Measurements from ENCODE around the gene GRN. TPM values are rescaled to one million over a fixed set of nuclear protein-coding genes. Genes with fewer than 3 reads are reported as not detected.

The GRN gene
- total and polyA plus RNA-seq, 2 of the 13 experiments (the other 11 are each of a cell fraction or from before 2014, with no cell fraction given): 86.6 to 143 TPM

GRCh38 chr17:44345454-44346026 lies 438 bp downstream of the GRN start (continued):
- TF ChIP-seq THAP9 (CRISPR knock-in tag; IDR thresholded peaks at IDR 0.05; ENCODE audit: borderline replicate concordance) (peak; percentile 81), HOXA3 (CRISPR knock-in tag; IDR thresholded peaks at IDR 0.05) (no peak), KIAA2018 (CRISPR knock-in tag; IDR thresholded peaks at IDR 0.05; ENCODE audit: borderline replicate concordance) (no peak), SRF (IDR thresholded peaks at IDR 0.05; ENCODE audit: low read depth, low read length) (peak; percentile 85; the same call in 1 of the 2 replicates), JUNB (CRISPR knock-in tag; IDR thresholded peaks at IDR 0.05; ENCODE audit: borderline replicate concordance) (no peak), CEBPG (CRISPR knock-in tag; IDR thresholded peaks at IDR 0.05) (no peak), ZSCAN9 (CRISPR knock-in tag; IDR thresholded peaks at IDR 0.05; ENCODE audit: borderline replicate concordance) (no peak), IKZF4 (CRISPR knock-in tag; IDR thresholded peaks at IDR 0.05; ENCODE audit: borderline replicate concordance, low read depth, not compliant biosample characterization) (no peak), ZNF564 (CRISPR knock-in tag; IDR thresholded peaks at IDR 0.05) (0 out of 2 replicates have a peak, but pooled peaks have one; percentile 31), BORCS8-MEF2B (CRISPR knock-in tag; IDR thresholded peaks at IDR 0.05) (peak; percentile 46; the same call in 1 of the 2 replicates), MXI1 (IDR thresholded peaks at IDR 0.05; ENCODE audit: borderline replicate concordance, low read depth, low read length) (peak; percentile 37; the same call in 1 of the 3 replicates), ZKSCAN5 (CRISPR knock-in tag; IDR thresholded peaks at IDR 0.05) (no peak), NFRKB (IDR thresholded peaks at IDR 0.05) (no peak)
- TF ChIP-seq, protein P1, sequence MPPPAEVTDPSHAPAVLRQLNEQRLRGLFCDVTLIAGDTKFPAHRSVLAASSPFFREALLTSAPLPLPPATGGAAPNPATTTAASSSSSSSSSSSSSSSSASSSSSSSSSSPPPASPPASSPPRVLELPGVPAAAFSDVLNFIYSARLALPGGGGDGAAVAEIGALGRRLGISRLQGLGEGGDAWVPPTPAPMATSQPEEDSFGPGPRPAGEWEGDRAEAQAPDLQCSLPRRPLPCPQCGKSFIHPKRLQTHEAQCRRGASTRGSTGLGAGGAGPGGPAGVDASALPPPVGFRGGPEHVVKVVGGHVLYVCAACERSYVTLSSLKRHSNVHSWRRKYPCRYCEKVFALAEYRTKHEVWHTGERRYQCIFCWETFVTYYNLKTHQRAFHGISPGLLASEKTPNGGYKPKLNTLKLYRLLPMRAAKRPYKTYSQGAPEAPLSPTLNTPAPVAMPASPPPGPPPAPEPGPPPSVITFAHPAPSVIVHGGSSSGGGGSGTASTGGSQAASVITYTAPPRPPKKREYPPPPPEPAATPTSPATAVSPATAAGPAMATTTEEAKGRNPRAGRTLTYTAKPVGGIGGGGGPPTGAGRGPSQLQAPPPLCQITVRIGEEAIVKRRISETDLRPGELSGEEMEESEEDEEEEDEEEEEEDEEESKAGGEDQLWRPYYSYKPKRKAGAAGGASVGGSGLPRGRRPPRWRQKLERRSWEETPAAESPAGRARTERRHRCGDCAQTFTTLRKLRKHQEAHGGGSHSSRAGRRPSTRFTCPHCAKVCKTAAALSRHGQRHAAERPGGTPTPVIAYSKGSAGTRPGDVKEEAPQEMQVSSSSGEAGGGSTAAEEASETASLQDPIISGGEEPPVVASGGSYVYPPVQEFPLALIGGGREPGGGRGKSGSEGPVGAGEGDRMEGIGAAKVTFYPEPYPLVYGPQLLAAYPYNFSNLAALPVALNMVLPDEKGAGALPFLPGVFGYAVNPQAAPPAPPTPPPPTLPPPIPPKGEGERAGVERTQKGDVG (CRISPR knock-in tag; IDR thresholded peaks at IDR 0.05; ENCODE audit: borderline replicate concordance): peak; percentile 70; the same call in 1 of the 2 replicates
